ENCODE measurements around the gene ARMC7.

- TF ChIP-seq POLR2A (IDR thresholded peaks at IDR 0.05) (no peak), CTCF (IDR thresholded peaks at IDR 0.05 in 8 of 11, conservative IDR thresholded peaks at IDR 0.05 in 3 of 11) (no peak), POLR2AphosphoS5 (IDR thresholded peaks at IDR 0.05) (no peak)
Measured at GRCh38 chr17:75081611-75082540, 27.9 kb upstream of the ARMC7 start.

Data from spleen (tissue), 7 donors.